DND-41 (cell line): ENCODE data around the gene ART5.

ENCODE experiments used
- CTCF ChIP-seq: IDR thresholded peaks from 2 replicates; pipeline ENCODE4 v1.5.1; 2012; ENCODE audit warnings: borderline replicate concordance, low read length, moderate library complexity, mild to moderate bottlenecking; ENCODE audit not compliant: poor library complexity, severe bottlenecking; ENCODE audit errors: extremely low read depth
- EZH2 ChIP-seq: IDR thresholded peaks from 3 replicates; pipeline ENCODE4 v1.6.1; 2012; ENCODE audit warnings: borderline replicate concordance, low read depth, mild to moderate bottlenecking, moderate library complexity, low read length, inconsistent platforms; ENCODE audit not compliant: severe bottlenecking

GRCh38 chr11:3613998-3614741, 27.6 kb downstream of the ART5 start:
- TF ChIP-seq CTCF (no peak), EZH2 (no peak)
